Measurements from ENCODE around the gene MRGPRF.

The MRGPRF gene

DNA sequence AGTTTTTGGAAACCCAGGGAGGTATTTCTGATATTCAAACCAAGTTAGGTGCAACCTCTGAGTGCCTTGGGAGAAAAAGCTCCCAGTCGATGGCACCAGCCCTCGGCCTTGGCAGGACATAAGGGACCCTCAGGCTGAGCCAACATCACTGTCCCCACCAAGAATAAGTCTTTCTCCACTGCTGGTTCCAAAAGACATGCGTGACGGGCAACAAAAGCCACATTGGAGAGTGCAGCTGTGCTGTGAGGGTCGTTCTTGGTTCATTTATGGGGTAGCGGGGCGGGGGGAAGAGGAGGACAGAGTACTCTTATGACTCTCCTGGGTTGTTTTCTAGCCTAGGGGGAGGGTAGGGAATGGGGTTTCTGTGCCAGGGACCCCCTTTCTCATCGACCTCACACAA, 24.5 kb upstream of the MRGPRF start:
- no peak overlapping the region for H3K27ac ChIP-seq
- no peaks in the 10 kb centered on the region for H3K27me3 ChIP-seq (ENCODE audit: insufficient read depth, low read depth, severe bottlenecking)
- H3K4me3 ChIP-seq (ENCODE audit: low read depth, low read length), result no peak overlapping the region
- TF ChIP-seq, protein P1, sequence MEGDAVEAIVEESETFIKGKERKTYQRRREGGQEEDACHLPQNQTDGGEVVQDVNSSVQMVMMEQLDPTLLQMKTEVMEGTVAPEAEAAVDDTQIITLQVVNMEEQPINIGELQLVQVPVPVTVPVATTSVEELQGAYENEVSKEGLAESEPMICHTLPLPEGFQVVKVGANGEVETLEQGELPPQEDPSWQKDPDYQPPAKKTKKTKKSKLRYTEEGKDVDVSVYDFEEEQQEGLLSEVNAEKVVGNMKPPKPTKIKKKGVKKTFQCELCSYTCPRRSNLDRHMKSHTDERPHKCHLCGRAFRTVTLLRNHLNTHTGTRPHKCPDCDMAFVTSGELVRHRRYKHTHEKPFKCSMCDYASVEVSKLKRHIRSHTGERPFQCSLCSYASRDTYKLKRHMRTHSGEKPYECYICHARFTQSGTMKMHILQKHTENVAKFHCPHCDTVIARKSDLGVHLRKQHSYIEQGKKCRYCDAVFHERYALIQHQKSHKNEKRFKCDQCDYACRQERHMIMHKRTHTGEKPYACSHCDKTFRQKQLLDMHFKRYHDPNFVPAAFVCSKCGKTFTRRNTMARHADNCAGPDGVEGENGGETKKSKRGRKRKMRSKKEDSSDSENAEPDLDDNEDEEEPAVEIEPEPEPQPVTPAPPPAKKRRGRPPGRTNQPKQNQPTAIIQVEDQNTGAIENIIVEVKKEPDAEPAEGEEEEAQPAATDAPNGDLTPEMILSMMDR (IDR thresholded peaks at IDR 0.05; ENCODE audit: low read depth, low read length), result no peak
- H3K36me3 ChIP-seq, result no peaks in the 10 kb centered on the region
- no peaks in the 10 kb centered on the region for H3K9me3 ChIP-seq (ENCODE audit: severe bottlenecking)
- no peak for DNase-seq

DNA sequence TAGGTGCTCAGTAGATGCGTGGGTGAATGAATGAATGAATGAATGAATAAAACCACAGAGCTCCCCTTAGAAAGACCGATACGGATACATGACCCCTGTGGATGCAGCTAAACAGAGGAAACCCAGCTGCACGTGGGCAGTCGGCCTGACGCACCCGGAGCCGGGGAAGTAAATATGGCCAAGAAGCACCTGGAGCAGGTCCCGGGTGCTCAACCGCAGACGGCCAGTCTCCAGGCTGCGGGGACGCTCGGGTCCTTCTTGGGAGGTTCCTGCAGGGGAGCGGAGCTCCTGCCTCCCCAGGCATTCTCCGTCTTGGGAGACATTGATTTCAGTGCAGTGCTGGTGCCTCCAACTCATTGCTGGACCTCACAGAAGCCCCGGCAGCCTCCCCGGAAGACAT, 24.0 kb upstream of the MRGPRF start:
- Histone ChIP-seq H3K4me3 (ENCODE audit: low read depth, low read length) (no peak overlapping the region), H3K27me3 (ENCODE audit: insufficient read depth, low read depth, severe bottlenecking) (no peaks in the 10 kb centered on the region), H3K36me3 (no peaks in the 10 kb centered on the region), H3K9me3 (ENCODE audit: severe bottlenecking) (no peaks in the 10 kb centered on the region), H3K27ac (no peak overlapping the region)
- TF ChIP-seq, protein P1 (IDR thresholded peaks at IDR 0.05; ENCODE audit: low read depth, low read length), result no peak
- no peak for DNase-seq

DNA sequence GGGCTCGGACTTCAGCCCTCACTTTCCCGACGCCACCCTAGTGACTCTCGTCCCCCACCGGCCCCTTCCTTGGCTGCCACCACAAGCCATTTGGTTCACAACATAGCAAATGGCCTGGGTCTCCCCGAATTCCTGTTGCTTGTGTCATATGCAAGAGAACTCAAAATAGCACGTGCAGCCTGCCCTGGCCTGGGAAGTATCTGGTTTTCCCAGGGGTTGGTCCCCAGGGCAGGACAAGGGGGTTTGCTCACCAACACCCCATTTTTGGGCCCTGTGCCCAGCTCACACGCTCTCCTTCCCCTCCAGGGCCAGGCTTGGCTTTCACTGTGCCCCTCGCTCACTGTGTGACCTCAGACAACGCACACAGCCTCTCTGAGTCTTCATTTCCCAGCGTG, 22.9 kb upstream of the MRGPRF start:
- TF ChIP-seq, protein P1 (IDR thresholded peaks at IDR 0.05; ENCODE audit: low read depth, low read length), result no peak
- Histone ChIP-seq H3K27me3 (ENCODE audit: insufficient read depth, low read depth, severe bottlenecking) (no peaks in the 10 kb centered on the region), H3K9me3 (ENCODE audit: severe bottlenecking) (no peaks in the 10 kb centered on the region), H3K36me3 (no peaks in the 10 kb centered on the region), H3K4me3 (ENCODE audit: low read depth, low read length) (no peak overlapping the region), H3K27ac (no peak overlapping the region)
- DNase-seq, result no peak

DNA sequence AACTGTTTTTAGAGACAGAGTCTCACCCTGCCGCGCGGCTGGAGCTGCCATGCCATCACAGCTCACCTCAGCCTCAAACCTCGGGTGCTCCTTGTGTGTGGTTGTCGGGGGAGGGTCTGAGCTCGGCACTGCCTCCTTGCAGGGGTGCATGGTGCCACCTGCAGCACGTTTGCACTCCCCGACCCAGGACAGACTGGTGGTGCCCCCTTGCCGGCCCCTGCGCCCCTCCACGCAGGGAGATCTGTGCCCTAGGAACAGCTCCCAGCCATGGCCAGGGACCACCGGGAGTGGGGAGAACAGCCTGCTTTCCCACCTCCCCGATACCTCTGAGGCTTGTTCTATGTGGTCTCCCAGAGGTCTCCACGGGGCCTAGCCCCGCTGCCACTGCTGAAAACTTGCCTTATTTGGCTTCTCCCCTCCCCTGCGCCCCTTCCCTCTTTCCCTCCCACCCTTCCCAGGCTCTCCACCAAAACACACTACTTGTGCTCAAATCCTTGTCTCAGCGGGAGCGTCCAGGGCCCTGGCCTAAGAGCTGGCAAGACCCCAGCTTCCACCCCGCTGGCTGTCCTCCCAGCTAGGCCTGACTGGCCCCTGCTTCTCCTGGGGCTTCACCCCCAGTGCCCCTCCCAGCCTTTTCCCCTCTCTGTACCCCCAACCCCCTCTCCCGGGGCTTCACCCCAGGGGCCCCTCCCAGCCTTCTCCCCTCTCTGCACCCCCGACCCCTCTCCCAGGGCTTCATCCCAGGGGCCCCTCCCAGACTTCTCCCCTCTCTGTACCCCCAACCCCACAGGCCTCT, 22.3 kb upstream of the MRGPRF start:
- H3K27me3 ChIP-seq (ENCODE audit: insufficient read depth, low read depth, severe bottlenecking), result no peaks in the 10 kb centered on the region
- H3K27ac ChIP-seq, result no peak overlapping the region
- TF ChIP-seq, protein P1 (IDR thresholded peaks at IDR 0.05; ENCODE audit: low read depth, low read length), result no peak
- no peak overlapping the region for H3K4me3 ChIP-seq (ENCODE audit: low read depth, low read length)
- DNase-seq, result no peak
- no peaks in the 10 kb centered on the region for H3K9me3 ChIP-seq (ENCODE audit: severe bottlenecking)
- H3K36me3 ChIP-seq, result no peaks in the 10 kb centered on the region

DNA sequence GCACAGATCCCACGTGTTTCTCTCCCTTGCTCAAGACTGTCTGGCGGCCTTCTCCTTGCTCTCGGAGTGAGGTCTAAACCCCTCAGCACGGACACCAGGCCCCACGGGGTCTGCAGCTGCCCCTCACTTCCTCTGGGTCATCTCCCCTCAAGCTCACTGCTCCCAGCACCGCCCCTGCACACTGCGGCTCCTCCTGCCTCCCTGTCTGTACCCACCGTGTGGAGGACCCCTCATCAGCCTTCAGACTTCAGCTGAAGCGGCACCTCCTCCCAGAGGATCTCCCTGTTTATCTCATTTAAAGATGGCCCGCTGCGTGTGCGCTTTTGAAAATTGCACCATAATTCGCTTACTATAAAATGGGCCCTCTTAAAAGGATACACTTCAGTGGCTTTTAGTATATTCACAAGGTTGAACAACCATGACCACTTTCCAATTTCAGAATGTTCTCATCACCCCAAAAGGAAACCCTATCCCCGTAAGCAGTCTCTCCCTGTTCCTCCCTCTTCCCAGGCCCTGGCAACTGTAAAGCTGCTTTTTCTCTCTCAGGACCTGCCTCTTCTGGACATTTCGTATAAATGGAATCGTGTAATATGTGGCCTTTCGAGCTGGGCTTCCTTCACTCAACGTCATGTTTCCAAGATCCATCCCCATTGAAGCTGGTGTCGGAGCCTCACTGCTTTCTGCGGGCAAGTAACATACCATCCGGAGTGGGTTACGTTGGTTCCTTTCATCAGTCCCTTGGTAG, 21.2 kb upstream of the MRGPRF start:
- Histone ChIP-seq H3K9me3 (ENCODE audit: severe bottlenecking) (no peaks in the 10 kb centered on the region), H3K27me3 (ENCODE audit: insufficient read depth, low read depth, severe bottlenecking) (no peaks in the 10 kb centered on the region), H3K36me3 (no peaks in the 10 kb centered on the region), H3K4me3 (ENCODE audit: low read depth, low read length) (no peak overlapping the region), H3K27ac (no peak overlapping the region)
- no peak for DNase-seq
- TF ChIP-seq, protein P1 (IDR thresholded peaks at IDR 0.05; ENCODE audit: low read depth, low read length), result no peak

Measured in WERI-Rb-1 (cell line).